ENCODE results near the gene TMEM59L. TPM values are rescaled to one million over a fixed set of nuclear protein-coding genes. Genes with fewer than 3 reads are reported as not detected.

The TMEM59L gene
- total RNA-seq, 3 donors from 2014 or later (not counting 1 experiment from before 2014, with no cell fraction given) = not detected

DNA sequence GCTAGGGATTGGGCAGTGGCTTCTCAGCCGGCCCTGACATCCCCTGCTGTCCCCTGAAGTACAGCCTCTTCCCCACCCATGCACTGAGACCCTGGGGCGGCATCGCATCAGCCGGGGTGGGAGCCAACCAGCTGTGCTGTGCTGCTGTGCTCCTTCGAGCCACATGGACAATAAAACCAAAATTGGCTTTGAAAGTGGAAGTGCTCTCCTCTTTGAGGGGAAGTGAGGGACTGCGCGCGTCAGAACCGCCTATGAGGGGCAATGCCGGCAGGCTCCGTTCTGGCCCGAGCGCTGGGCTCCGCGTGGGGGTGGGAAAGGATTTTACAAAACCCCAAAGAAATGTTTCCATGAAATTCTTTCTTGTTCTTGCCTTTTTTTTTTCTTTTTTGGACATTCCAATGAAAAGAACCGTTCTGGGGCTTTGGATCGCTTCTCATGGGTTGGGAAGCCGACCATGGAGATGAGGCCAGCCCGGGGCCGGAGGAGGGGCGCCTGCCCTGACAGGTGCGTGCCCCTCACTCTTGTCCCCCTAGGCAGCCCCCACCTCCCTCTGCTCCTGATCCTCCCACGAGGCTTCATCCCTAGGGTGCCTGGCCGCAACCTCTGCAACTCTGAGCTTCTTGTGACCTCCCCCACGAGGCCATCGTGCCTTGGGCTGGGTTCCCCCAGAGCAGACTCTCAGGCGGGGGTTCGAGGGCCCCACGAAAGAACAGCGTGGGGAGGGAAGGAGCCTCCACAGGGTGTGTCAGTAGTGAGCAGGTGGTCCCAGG, 46.8 kb downstream of the TMEM59L start:
- Histone ChIP-seq H3K9me3 (ENCODE audit: control insufficient read depth, insufficient read depth, low read length) (no peaks in the 10 kb centered on the region), H3K4me1 (ENCODE audit: control insufficient read depth, insufficient read depth, low read length) (peaks cover 15% of the 10 kb centered on the region), H3K36me3 (ENCODE audit: control insufficient read depth, insufficient read depth, low read length) (peaks cover 3% of the 10 kb centered on the region), H3K27ac (ENCODE audit: low read length) (no peak overlapping the region), H3K4me3 (ENCODE audit: low read length) (no peak overlapping the region), H3K27me3 (ENCODE audit: control insufficient read depth, insufficient read depth, low read length) (no peaks in the 10 kb centered on the region)
- TF ChIP-seq CTCF (IDR thresholded peaks at IDR 0.05) = no peak
- DNase-seq = no peak
- Mint-ChIP-seq H3K27me3 (ENCODE audit: low read depth in 2 of 2) (no peaks in the 10 kb centered on the region), H3K4me1 (peaks cover 26 to 49% of the 10 kb centered on the region in 2 donors), H3K9me3 (peaks cover 0 to under 1% of the 10 kb centered on the region in 2 donors), H3K36me3 (no peaks in the 10 kb centered on the region), H3K4me3 (no peak overlapping the region), H3K27ac (peak overlapping the region in 1 of 2 donors; percentile 10)
- 52% methylated on average over 30 of the region's 30 CpGs for WGBS (ENCODE audit: insufficient coverage)
- intact Hi-C loops (cut with micrococcal nuclease) = no loop called here
- peak in 1 of 3 donors; percentile 39 for ATAC-seq

- Mint-ChIP-seq H3K27me3 (ENCODE audit: low read depth in 2 of 2) (no peaks in the 10 kb centered on the region), H3K36me3 (no peaks in the 10 kb centered on the region), H3K4me3 (no peak overlapping the region), H3K9me3 (no peaks in the 10 kb centered on the region), H3K4me1 (peaks cover 26 to 46% of the 10 kb centered on the region in 2 donors), H3K27ac (no peak overlapping the region)
- Histone ChIP-seq H3K4me3 (ENCODE audit: low read length) (no peak overlapping the region), H3K27me3 (ENCODE audit: control insufficient read depth, insufficient read depth, low read length) (no peaks in the 10 kb centered on the region), H3K9me3 (ENCODE audit: control insufficient read depth, insufficient read depth, low read length) (no peaks in the 10 kb centered on the region), H3K36me3 (ENCODE audit: control insufficient read depth, insufficient read depth, low read length) (peaks cover 3% of the 10 kb centered on the region), H3K27ac (ENCODE audit: low read length) (no peak overlapping the region), H3K4me1 (ENCODE audit: control insufficient read depth, insufficient read depth, low read length) (peaks cover 15% of the 10 kb centered on the region)
- DNase-seq (no peak), ATAC-seq (no peak)
- intact Hi-C loops (cut with micrococcal nuclease) = no loop called here
- TF ChIP-seq CTCF (IDR thresholded peaks at IDR 0.05) = no peak
- WGBS (ENCODE audit: insufficient coverage) = 95% methylated on average over 37 of the region's 37 CpGs
These were observed 47.6 kb downstream of the TMEM59L start for GRCh38 chr19:18660051-18660910.

DNA sequence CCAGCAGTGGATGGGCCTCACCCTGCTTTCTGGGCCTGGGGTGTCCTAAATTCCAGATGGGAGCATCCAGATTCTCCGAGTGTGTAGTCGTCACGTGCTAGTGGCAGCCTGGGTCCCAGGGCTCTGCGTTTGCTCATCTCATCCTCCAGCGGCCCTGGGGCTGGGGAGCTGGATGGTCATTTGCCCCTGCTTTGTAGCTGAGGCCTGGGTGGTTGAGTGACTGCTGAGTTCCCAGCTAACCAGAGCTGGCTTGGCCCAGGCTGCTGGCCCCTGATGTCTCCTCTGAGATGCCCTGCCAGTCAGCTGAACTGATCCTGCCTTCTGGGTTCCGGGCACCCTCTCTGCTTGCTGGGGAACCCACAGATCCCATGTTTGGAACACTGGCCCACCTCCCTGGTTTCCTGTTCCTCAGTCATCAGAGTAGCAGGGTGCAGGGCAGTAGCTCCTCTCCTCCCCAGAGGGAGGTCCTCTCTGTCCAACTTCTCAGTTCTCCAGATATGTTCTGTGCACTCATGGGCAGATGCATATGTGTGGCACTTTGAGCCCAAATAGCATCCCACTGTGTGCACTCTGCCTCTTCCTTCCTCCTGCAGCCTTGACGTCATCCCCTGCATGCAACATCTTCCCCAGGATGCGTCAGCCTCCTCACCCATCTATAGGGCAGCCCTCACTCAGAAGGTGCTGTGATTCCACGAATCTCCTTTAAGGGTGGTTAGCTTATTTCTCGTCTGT, 48.4 kb downstream of the TMEM59L start:
- no peak for TF ChIP-seq CTCF (IDR thresholded peaks at IDR 0.05)
- 89% methylated on average over 9 of the region's 10 CpGs for WGBS (ENCODE audit: insufficient coverage)

More for the DNA sequence above, 48.4 kb downstream of the TMEM59L start:
- Mint-ChIP-seq H3K4me3 (no peak overlapping the region), H3K27me3 (ENCODE audit: low read depth in 2 of 2) (no peaks in the 10 kb centered on the region), H3K36me3 (no peaks in the 10 kb centered on the region), H3K4me1 (peaks cover 26 to 46% of the 10 kb centered on the region in 2 donors), H3K27ac (no peak overlapping the region), H3K9me3 (no peaks in the 10 kb centered on the region)
- Histone ChIP-seq H3K27ac (ENCODE audit: low read length) (no peak overlapping the region), H3K4me3 (ENCODE audit: low read length) (no peak overlapping the region), H3K9me3 (ENCODE audit: control insufficient read depth, insufficient read depth, low read length) (no peaks in the 10 kb centered on the region), H3K27me3 (ENCODE audit: control insufficient read depth, insufficient read depth, low read length) (no peaks in the 10 kb centered on the region), H3K36me3 (ENCODE audit: control insufficient read depth, insufficient read depth, low read length) (peaks cover 3% of the 10 kb centered on the region), H3K4me1 (ENCODE audit: control insufficient read depth, insufficient read depth, low read length) (peaks cover 15% of the 10 kb centered on the region)
- DNase-seq = no peak
- ATAC-seq = no peak
- intact Hi-C loops (cut with micrococcal nuclease) = no loop called here

Data from natural killer cell (primary cell).